Urinary bladder (tissue), 4 donors: ENCODE results near the gene PAK6. TPM values are rescaled to one million over a fixed set of nuclear protein-coding genes. Genes with fewer than 3 reads are reported as not detected.
A peak's percentile ranks its signal among the peaks of the same experiment; 100 is the strongest.

Experiments used
- DNase-seq: peaks from one replicate; pipeline ENCODE4 v3.0.0-alpha.2; 2015; ENCODE audit errors: extremely low spot score
- H3K27ac ChIP-seq: one replicate; pipeline ENCODE4 v1.5.1; 2013; ENCODE audit warnings: low read depth, mild to moderate bottlenecking, moderate library complexity
- H3K36me3 ChIP-seq: one replicate; pipeline ENCODE4 v1.6.1; 2013; ENCODE audit warnings: mild to moderate bottlenecking, moderate library complexity; ENCODE audit not compliant: insufficient read depth
- H3K4me1 ChIP-seq: one replicate; pipeline ENCODE4 v1.6.1; 2013; ENCODE audit warnings: mild to moderate bottlenecking, moderate library complexity; ENCODE audit not compliant: insufficient read depth
- H3K4me3 ChIP-seq: one replicate; pipeline ENCODE4 v1.5.1; 2013; ENCODE audit warnings: low read depth, low read length
- WGBS: extraction: QIAGEN DNeasy Blood & Tissue Kit; methylation state at CpG from one replicate; pipeline ENCODE4 v1.1.7; 2013; 5-methylcytosine and 5-hydroxymethylcytosine counted together
- polyA plus RNA-seq: library from polyadenylated mRNA; stranded (reverse); fragments of 200-250 nt; gene quantifications from one replicate; pipeline ENCODE4 v1.2.3, GENCODE V29; 2013
- total RNA-seq: library from RNA; depleted of rRNA; stranded (reverse); fragments of >200 nt; gene quantifications from one replicate; pipeline ENCODE4 v1.2.3, GENCODE V29; 2014
- donor health status: healthy with polysubstance abuse.
- donor health status: healthy.

The PAK6 gene
- total and polyA plus RNA-seq, 2 donors, result 2.0 TPM

- Histone ChIP-seq H3K27ac (no peak overlapping the region), H3K36me3 (no peaks in the 10 kb centered on the region), H3K4me1 (no peaks in the 10 kb centered on the region), H3K4me3 (no peak overlapping the region)
- 89% methylated on average over 9 of the region's 9 CpGs for WGBS
- DNase-seq, result no peak
Observed at GRCh38 chr15:40245666-40246450, 7.0 kb downstream of the PAK6 start.

- Histone ChIP-seq H3K4me1 (no peaks in the 10 kb centered on the region), H3K4me3 (no peak overlapping the region), H3K27ac (no peak overlapping the region), H3K36me3 (no peaks in the 10 kb centered on the region)
- DNase-seq, result no peak
- WGBS, result 90% methylated on average over 8 of the region's 8 CpGs
Observed at GRCh38 chr15:40246496-40247280, 7.8 kb downstream of the PAK6 start.

- DNase-seq, result no peak
- 91% methylated on average over 12 of the region's 12 CpGs for WGBS
- no peaks in the 10 kb centered on the region for H3K36me3 ChIP-seq
- no peak overlapping the region for H3K27ac ChIP-seq
- H3K4me1 ChIP-seq, result no peaks in the 10 kb centered on the region
- no peak overlapping the region for H3K4me3 ChIP-seq
Observed at GRCh38 chr15:40247406-40247971, 8.6 kb downstream of the PAK6 start.

- 82% methylated on average over 17 of the region's 17 CpGs for WGBS
Observed at GRCh38 chr15:40248006-40248783, 9.3 kb downstream of the PAK6 start.

GRCh38 chr15:40249477-40250303 lies 10.8 kb downstream of the PAK6 start:
- Histone ChIP-seq H3K4me3 (no peak overlapping the region), H3K27ac (no peak overlapping the region), H3K36me3 (no peaks in the 10 kb centered on the region), H3K4me1 (no peaks in the 10 kb centered on the region)
- 58% methylated on average over 11 of the region's 11 CpGs for WGBS
- DNase-seq, result no peak

More at GRCh38 chr15:40248006-40248783, 9.3 kb downstream of the PAK6 start:
- Histone ChIP-seq H3K4me3 (no peak overlapping the region), H3K4me1 (no peaks in the 10 kb centered on the region), H3K27ac (no peak overlapping the region), H3K36me3 (no peaks in the 10 kb centered on the region)
- no peak for DNase-seq

- Histone ChIP-seq H3K27ac (no peak overlapping the region), H3K4me3 (no peak overlapping the region), H3K4me1 (no peaks in the 10 kb centered on the region), H3K36me3 (no peaks in the 10 kb centered on the region)
- 90% methylated on average over 8 of the region's 8 CpGs for WGBS
- no peak for DNase-seq
Observed at GRCh38 chr15:40250304-40250656, 11.4 kb downstream of the PAK6 start.

- DNase-seq, result no peak
- no peaks in the 10 kb centered on the region for H3K4me1 ChIP-seq
Observed at GRCh38 chr15:40250771-40251483, 12.1 kb downstream of the PAK6 start.

GRCh38 chr15:40251486-40252140 lies 12.8 kb downstream of the PAK6 start:
- DNase-seq, result no peak
- no peak overlapping the region for H3K27ac ChIP-seq
- H3K4me3 ChIP-seq, result no peak overlapping the region
- no peaks in the 10 kb centered on the region for H3K36me3 ChIP-seq
- WGBS, result 91% methylated on average over 10 of the region's 10 CpGs
- no peaks in the 10 kb centered on the region for H3K4me1 ChIP-seq

More at GRCh38 chr15:40250771-40251483, 12.1 kb downstream of the PAK6 start:
- H3K27ac ChIP-seq, result no peak overlapping the region
- H3K36me3 ChIP-seq, result no peaks in the 10 kb centered on the region
- no peak overlapping the region for H3K4me3 ChIP-seq
- WGBS, result 87% methylated on average over 13 of the region's 13 CpGs

- 60% methylated on average over 27 of the region's 27 CpGs for WGBS
Observed at GRCh38 chr15:40252141-40252437, 13.2 kb downstream of the PAK6 start.

GRCh38 chr15:40252438-40253166 lies 13.7 kb downstream of the PAK6 start:
- Histone ChIP-seq H3K27ac (no peak overlapping the region), H3K4me3 (peak overlapping the region; percentile 44), H3K36me3 (no peaks in the 10 kb centered on the region), H3K4me1 (no peaks in the 10 kb centered on the region)
- no peak for DNase-seq
- WGBS, result 3% methylated on average over 82 of the region's 82 CpGs

More at GRCh38 chr15:40252141-40252437, 13.2 kb downstream of the PAK6 start:
- no peak for DNase-seq
- H3K4me1 ChIP-seq, result no peaks in the 10 kb centered on the region
- H3K27ac ChIP-seq, result no peak overlapping the region
- H3K4me3 ChIP-seq, result no peak overlapping the region
- H3K36me3 ChIP-seq, result no peaks in the 10 kb centered on the region

GRCh38 chr15:40253167-40253790 lies 14.4 kb downstream of the PAK6 start:
- H3K36me3 ChIP-seq, result no peaks in the 10 kb centered on the region
- H3K27ac ChIP-seq, result no peak overlapping the region
- whole genome bisulfite sequencing, result 41% methylated on average over 28 of the region's 28 CpGs
- H3K4me1 ChIP-seq, result no peaks in the 10 kb centered on the region
- no peak for DNase-seq
- peak overlapping the region; percentile 44 for H3K4me3 ChIP-seq
